HEK293 (cell line): ENCODE measurements around the gene CNTRL.

Experiments used
- PRDM1 ChIP-seq: fragments of 450-650 bp; formaldehyde crosslinking; IDR thresholded peaks from 2 replicates; pipeline ENCODE4; 2016; ENCODE audit warnings: missing biosample characterization, missing genetic modification characterization
- SETDB1 ChIP-seq: IDR thresholded peaks from one replicate; pipeline ENCODE4 v1.6.1; 2017; ENCODE audit warnings: mild to moderate bottlenecking, low read length, moderate library complexity, mixed read lengths; ENCODE audit not compliant: insufficient read length
- ZBTB7A ChIP-seq: fragments of 450-650 bp; formaldehyde crosslinking; IDR thresholded peaks from 2 replicates; pipeline ENCODE4 v1.5.1; 2016; ENCODE audit warnings: low read depth, missing biosample characterization, missing genetic modification characterization
- ZFP3 ChIP-seq: fragments of 450-650 bp; formaldehyde crosslinking; IDR thresholded peaks from 2 replicates; pipeline ENCODE4 v1.5.1; 2016; ENCODE audit warnings: low read depth, missing biosample characterization, missing genetic modification characterization
- ZNF133 ChIP-seq: fragments of 450-650 bp; formaldehyde crosslinking; IDR thresholded peaks from 2 replicates; pipeline ENCODE4 v1.5.1; 2016; ENCODE audit warnings: missing biosample characterization, missing genetic modification characterization
- ZNF138 ChIP-seq: fragments of 450-650 bp; formaldehyde crosslinking; IDR thresholded peaks from 2 replicates; pipeline ENCODE4 v1.5.1; 2016; ENCODE audit warnings: missing biosample characterization, missing genetic modification characterization, borderline replicate concordance
- ZNF510 ChIP-seq: fragments of 450-650 bp; formaldehyde crosslinking; IDR thresholded peaks from 2 replicates; pipeline ENCODE4 v1.5.1; 2018; ENCODE audit warnings: mild to moderate bottlenecking, missing genetic modification characterization, missing biosample characterization; ENCODE audit not compliant: insufficient replicate concordance
- ZNF670 ChIP-seq: fragments of 450-650 bp; formaldehyde crosslinking; IDR thresholded peaks from 2 replicates; pipeline ENCODE4 v1.5.1; 2016; ENCODE audit warnings: missing biosample characterization, missing genetic modification characterization, low read depth
- ZNF677 ChIP-seq: fragments of 450-650 bp; IDR thresholded peaks from 2 replicates; pipeline ENCODE4 v1.5.0; 2018; ENCODE audit warnings: missing biosample characterization, mild to moderate bottlenecking, missing genetic modification characterization, moderate library complexity
- TF ChIP-seq, protein P1 (sequence below): fragments of 450-650 bp; formaldehyde crosslinking; IDR thresholded peaks from 2 replicates; pipeline ENCODE4 v1.5.1; 2017; ENCODE audit warnings: missing biosample characterization, missing genetic modification characterization
- TF ChIP-seq, protein P2 (sequence below): fragments of 450-650 bp; formaldehyde crosslinking; IDR thresholded peaks from 2 replicates; pipeline ENCODE4 v1.5.1; 2016; ENCODE audit warnings: missing biosample characterization, missing genetic modification characterization
- TF ChIP-seq, protein P3 (sequence below): fragments of 450-650 bp; formaldehyde crosslinking; IDR thresholded peaks from 2 replicates; pipeline ENCODE4 v1.5.1; 2016; ENCODE audit warnings: missing biosample characterization, missing genetic modification characterization, low read depth
- TF ChIP-seq, protein P4 (sequence below): fragments of 450-650 bp; formaldehyde crosslinking; IDR thresholded peaks from 2 replicates; pipeline ENCODE4 v1.5.1; 2016; ENCODE audit warnings: missing biosample characterization, missing genetic modification characterization, low read depth

DNA sequence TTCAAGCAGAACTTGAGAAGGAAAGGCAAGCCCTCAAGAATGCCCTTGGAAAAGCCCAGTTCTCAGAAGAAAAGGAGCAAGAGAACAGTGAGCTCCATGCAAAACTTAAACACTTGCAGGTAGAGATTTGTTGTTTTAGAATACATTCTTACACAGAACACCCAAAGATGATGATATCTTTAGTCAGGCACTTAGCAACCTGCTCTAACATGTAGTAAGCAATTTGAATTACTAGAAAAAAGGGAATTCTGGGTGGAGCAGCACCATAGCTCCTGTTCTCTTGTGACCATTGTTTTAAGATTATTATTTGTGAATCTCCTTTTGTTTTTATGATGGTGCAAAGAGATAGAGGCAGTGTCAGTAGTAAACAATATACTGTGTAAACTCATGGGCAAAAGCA, 63.8 kb downstream of the CNTRL start:
- no peak for TF ChIP-seq ZBTB7A (tag by site-specific recombination)
- no peak for TF ChIP-seq ZNF677
- TF ChIP-seq, protein P1, sequence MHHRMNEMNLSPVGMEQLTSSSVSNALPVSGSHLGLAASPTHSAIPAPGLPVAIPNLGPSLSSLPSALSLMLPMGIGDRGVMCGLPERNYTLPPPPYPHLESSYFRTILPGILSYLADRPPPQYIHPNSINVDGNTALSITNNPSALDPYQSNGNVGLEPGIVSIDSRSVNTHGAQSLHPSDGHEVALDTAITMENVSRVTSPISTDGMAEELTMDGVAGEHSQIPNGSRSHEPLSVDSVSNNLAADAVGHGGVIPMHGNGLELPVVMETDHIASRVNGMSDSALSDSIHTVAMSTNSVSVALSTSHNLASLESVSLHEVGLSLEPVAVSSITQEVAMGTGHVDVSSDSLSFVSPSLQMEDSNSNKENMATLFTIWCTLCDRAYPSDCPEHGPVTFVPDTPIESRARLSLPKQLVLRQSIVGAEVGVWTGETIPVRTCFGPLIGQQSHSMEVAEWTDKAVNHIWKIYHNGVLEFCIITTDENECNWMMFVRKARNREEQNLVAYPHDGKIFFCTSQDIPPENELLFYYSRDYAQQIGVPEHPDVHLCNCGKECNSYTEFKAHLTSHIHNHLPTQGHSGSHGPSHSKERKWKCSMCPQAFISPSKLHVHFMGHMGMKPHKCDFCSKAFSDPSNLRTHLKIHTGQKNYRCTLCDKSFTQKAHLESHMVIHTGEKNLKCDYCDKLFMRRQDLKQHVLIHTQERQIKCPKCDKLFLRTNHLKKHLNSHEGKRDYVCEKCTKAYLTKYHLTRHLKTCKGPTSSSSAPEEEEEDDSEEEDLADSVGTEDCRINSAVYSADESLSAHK (tag by site-specific recombination), result no peak
- TF ChIP-seq, protein P2, sequence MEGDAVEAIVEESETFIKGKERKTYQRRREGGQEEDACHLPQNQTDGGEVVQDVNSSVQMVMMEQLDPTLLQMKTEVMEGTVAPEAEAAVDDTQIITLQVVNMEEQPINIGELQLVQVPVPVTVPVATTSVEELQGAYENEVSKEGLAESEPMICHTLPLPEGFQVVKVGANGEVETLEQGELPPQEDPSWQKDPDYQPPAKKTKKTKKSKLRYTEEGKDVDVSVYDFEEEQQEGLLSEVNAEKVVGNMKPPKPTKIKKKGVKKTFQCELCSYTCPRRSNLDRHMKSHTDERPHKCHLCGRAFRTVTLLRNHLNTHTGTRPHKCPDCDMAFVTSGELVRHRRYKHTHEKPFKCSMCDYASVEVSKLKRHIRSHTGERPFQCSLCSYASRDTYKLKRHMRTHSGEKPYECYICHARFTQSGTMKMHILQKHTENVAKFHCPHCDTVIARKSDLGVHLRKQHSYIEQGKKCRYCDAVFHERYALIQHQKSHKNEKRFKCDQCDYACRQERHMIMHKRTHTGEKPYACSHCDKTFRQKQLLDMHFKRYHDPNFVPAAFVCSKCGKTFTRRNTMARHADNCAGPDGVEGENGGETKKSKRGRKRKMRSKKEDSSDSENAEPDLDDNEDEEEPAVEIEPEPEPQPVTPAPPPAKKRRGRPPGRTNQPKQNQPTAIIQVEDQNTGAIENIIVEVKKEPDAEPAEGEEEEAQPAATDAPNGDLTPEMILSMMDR (tag by site-specific recombination), result no peak
- TF ChIP-seq, protein P3, sequence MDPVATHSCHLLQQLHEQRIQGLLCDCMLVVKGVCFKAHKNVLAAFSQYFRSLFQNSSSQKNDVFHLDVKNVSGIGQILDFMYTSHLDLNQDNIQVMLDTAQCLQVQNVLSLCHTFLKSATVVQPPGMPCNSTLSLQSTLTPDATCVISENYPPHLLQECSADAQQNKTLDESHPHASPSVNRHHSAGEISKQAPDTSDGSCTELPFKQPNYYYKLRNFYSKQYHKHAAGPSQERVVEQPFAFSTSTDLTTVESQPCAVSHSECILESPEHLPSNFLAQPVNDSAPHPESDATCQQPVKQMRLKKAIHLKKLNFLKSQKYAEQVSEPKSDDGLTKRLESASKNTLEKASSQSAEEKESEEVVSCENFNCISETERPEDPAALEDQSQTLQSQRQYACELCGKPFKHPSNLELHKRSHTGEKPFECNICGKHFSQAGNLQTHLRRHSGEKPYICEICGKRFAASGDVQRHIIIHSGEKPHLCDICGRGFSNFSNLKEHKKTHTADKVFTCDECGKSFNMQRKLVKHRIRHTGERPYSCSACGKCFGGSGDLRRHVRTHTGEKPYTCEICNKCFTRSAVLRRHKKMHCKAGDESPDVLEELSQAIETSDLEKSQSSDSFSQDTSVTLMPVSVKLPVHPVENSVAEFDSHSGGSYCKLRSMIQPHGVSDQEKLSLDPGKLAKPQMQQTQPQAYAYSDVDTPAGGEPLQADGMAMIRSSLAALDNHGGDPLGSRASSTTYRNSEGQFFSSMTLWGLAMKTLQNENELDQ, result no peak
- TF ChIP-seq, protein P4, sequence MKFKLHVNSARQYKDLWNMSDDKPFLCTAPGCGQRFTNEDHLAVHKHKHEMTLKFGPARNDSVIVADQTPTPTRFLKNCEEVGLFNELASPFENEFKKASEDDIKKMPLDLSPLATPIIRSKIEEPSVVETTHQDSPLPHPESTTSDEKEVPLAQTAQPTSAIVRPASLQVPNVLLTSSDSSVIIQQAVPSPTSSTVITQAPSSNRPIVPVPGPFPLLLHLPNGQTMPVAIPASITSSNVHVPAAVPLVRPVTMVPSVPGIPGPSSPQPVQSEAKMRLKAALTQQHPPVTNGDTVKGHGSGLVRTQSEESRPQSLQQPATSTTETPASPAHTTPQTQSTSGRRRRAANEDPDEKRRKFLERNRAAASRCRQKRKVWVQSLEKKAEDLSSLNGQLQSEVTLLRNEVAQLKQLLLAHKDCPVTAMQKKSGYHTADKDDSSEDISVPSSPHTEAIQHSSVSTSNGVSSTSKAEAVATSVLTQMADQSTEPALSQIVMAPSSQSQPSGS (tag by site-specific recombination), result no peak
- no peak for TF ChIP-seq SETDB1
- TF ChIP-seq ZNF133, result no peak
- TF ChIP-seq ZNF670 (tag by site-specific recombination), result no peak
- no peak for TF ChIP-seq PRDM1 (tag by site-specific recombination)
- no peak for TF ChIP-seq ZNF510 (tag by site-specific recombination)
- no peak for TF ChIP-seq ZFP3 (tag by site-specific recombination)
- no peak for TF ChIP-seq ZNF138
